ENCODE data around the gene SMIM35.

DNA sequence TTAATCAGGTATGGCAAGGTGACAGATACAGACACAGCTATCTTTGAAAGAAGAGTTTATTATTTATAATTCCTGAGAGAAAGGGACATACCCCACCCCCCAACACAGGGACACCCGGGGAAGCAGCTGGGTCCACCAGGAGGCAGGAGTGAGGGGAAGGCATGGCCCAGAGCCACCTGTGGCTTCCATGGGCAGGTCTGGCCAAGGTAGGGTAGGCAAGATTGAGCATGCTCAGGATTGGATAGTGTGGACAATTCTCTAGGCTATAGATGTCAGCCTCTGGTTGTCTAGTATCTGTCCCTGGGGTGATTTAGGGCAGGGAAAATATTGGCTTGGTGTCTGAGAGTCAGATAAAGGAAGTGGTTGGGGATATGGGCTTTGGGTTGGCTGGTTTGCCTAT, 27.5 kb upstream of the SMIM35 start:
- TF ChIP-seq, protein P1, sequence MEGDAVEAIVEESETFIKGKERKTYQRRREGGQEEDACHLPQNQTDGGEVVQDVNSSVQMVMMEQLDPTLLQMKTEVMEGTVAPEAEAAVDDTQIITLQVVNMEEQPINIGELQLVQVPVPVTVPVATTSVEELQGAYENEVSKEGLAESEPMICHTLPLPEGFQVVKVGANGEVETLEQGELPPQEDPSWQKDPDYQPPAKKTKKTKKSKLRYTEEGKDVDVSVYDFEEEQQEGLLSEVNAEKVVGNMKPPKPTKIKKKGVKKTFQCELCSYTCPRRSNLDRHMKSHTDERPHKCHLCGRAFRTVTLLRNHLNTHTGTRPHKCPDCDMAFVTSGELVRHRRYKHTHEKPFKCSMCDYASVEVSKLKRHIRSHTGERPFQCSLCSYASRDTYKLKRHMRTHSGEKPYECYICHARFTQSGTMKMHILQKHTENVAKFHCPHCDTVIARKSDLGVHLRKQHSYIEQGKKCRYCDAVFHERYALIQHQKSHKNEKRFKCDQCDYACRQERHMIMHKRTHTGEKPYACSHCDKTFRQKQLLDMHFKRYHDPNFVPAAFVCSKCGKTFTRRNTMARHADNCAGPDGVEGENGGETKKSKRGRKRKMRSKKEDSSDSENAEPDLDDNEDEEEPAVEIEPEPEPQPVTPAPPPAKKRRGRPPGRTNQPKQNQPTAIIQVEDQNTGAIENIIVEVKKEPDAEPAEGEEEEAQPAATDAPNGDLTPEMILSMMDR (conservative IDR thresholded peaks at IDR 0.05 in 1 of 2, IDR thresholded peaks at IDR 0.05 in 1 of 2; ENCODE audit: extremely low read depth in 1 of 2, insufficient read depth in 1 of 2, low read depth in 1 of 2, low read length in 2 of 2): peak in 1 of 2 donors; percentile 39
- no peak for TF ChIP-seq EZH2 (IDR thresholded peaks at IDR 0.05; ENCODE audit: borderline replicate concordance, low read length)

Data from mammary epithelial cell (primary cell).